LoVo (cell line): ENCODE data around the gene NFAM1.
A peak's percentile ranks its signal among the peaks of the same experiment; 100 is the strongest.

Experiments
- DNase-seq: peaks from one replicate; pipeline ENCODE4 v3.0.0-alpha.2; 2016; ENCODE audit warnings: low spot score

NFAM1 gene

GRCh38 chr22:42383851-42384417 lies 48.3 kb downstream of the NFAM1 start:
- DNase-seq, result no peak

GRCh38 chr22:42383287-42383686 lies 48.9 kb downstream of the NFAM1 start:
- DNase-seq, result no peak

GRCh38 chr22:42380769-42381551 lies 51.2 kb downstream of the NFAM1 start:
- DNase-seq, result no peak

DNA sequence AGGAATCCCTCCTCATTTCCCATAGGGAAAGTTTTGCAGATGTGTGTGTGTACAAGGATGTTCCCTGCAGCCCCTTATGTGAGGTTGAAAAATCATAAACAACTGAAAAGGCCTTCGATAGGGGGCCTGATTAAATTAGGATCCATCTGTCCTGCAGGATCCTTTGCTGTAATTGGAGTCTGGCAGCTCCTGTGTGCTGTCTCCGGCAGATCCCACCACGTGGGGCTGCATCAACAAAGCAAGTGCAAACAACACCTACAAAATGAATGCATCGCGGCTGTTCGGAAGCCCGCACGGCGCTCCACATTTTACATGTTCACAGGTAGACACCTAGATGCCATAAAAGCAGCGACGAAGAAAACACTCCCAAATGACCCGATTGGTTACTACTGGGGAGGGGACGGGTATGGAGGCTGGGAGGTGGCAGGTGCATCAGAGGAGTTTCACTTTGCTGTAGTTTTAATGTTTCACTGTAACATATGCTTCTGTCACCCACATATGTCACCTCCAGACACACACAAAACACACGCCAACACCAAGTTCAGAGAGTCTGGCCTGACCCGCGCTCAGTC lies 52.2 kb downstream of the NFAM1 start:
- no peak for DNase-seq

- DNase-seq, result no peak
These were observed 55.3 kb downstream of the NFAM1 start for GRCh38 chr22:42376711-42377554.

GRCh38 chr22:42375982-42376381 lies 56.2 kb downstream of the NFAM1 start:
- no peak for DNase-seq

GRCh38 chr22:42372976-42373375 lies 59.2 kb downstream of the NFAM1 start:
- no peak for DNase-seq

DNA sequence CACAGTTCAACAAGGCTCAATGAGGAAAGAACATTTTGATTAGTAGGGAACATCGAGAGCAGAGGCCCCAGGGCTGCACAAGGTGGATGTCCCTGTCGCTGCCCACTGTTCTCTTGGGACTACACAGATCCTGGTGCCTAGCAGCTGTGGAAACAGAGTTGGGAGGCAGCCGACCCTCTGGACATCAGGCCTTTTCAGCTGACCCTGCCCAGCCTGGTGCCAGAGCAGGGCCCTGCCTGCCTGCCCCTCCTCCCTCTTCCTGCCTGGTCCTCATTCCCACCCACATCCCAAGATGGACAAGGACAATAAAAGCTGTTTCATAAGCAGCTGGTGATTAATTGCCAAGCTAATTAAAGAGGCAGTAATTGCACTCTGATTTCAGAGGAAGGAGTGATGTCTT lies 60.7 kb downstream of the NFAM1 start:
- no peak for DNase-seq

DNA sequence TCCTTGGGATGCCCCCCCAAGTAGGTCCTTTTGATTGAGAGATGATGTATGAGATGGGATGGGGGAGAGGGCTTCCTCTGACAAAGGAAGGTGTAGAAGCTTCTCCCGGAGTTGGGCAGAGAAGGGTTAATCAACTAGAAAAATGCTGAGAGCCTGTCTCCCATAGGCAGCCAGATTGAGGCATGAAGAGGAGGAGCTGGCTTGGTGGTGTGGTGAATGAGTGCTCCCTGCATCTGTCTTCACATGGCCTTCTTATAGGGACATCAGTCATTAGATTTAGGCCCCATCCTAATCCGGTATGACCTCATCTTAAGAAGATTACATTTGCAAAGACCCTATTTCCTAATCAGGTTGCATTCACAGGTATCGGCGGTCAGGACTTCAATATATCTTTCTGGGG lies 61.1 kb downstream of the NFAM1 start:
- no peak for DNase-seq

DNA sequence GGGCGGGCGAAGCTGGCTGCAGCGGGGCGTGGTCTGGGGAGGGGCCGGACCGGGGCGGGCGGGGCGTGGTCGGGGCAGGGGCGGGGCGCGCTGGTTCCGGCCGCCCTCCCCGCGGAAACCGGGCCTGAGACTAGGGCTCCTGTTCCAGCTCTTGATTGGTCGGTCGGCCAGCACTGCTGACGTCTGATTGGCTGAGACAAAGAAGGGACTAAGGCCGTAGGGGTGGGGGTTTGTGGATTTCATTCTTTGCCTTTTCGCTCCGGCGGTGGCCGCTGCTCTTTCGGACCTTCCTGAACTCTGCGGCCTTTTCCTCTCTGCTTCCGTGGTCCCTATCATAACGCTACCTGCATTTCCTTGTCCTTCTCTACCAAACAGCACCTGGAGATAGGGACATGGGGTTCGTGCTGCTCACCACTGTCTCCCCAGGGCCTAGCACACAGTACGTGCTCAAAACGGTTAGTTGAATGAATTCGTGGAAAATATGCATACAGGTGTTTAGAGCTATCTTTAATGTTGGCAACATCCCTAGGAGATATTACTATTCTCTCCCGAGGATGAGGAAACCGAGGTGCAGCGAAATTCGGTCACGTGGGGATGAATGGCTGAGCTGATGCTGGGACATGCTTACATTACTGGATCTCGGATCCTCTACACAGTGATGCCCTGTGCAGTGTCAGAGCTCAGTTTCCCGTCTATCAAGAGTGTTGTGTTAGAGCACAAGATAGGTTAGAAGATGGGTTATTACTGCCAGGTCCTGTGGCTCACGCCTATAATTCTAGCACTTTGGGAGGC lies 62.8 kb downstream of the NFAM1 start:
- DNase-seq, result peak; percentile 94

GRCh38 chr22:42368379-42369249 lies 63.6 kb downstream of the NFAM1 start:
- DNase-seq, result peak; percentile 6

DNA sequence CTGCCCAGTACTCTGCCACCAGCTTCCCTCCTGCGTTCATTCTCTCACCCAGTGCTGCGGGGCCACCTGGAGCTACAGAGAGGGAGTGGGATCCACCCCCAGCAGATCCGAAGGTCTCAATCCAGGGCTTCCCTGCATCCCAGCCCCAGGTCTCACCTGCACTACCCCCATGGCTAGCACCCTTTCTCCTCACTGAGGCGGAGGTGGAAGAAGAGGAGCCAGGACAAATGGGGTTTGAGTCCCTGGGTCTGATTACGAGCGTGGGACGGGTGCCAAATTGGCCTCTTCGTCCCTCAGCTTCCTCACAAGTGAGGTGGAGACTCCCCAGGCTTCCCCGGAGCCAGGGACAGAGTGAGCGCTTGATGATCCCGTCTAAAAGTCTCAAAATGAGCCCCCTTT lies 64.2 kb downstream of the NFAM1 start:
- no peak for DNase-seq

GRCh38 chr22:42366806-42367581 lies 65.2 kb downstream of the NFAM1 start:
- DNase-seq, result no peak

DNA sequence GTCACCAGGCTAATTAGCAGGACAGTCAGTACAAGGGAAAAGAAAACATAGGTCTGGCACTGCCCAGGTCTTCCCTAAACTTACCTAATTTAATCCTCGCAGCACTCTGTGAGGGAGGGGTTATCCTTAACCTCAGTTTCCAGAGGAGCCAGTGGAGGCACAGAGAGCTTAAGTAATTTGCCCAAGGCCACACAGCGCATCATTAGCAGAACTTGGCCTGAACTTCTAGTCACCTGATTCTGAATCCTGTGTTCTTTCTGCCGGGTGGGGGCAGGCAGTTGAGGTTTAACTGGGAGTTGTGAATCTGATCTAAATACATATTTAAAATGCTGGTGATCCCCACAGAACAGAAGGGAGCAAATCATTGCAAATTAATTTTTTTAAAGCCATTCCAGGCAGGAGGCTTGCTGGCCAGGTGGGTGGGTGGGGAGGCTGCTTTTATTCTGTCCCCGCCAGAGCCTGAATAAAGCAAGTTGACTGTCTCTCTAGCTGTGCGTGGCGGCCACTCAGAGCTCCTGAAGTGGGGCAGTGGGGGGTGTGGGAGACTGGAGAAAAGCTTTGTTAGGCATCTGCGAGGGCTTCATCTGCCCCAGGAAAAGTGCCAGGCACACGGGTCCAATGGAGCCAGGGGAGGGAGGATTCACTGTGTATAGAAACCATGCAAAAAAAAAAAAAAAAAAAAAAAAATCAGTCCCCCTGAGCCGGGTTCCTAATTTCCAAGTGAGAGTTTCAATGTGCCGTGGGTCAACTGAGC lies 66.1 kb downstream of the NFAM1 start:
- no peak for DNase-seq

DNA sequence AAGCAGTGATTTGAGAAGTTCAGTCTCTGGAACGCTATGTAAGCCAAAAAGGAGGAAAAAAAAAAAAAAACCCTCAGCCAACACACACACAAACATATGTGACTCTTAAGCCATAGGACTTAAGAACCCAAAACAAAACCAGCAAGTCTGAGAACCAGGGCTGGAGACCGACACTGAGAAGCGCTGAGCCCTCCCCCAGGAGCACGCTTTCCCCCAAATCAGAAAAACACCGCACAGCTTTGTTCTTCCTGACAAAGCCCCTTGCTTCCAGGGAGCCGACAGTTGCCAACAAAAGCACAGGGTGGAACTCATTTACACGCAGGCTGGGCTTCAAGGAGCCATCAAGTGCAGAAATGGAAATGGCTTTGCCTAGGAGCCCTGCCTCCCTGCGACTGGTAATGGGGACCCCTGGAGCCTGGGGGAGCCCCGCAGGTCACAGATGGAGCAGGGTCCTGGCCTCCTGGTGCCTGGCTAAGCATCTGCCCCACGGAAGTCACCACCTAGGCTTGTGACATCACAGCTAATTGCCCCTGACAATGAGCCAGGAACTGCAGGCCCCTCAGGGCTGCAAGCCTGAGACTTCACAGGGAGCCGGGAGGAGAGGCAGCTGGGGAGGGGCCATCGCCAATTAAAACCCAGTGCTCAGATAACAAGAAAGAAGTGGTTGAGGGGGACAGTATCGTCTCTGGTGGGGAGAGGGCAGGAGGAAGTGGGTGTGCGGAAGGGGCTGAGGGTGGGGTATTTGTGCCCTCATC lies 66.9 kb downstream of the NFAM1 start:
- DNase-seq, result no peak

GRCh38 chr22:42364604-42365110 lies 67.5 kb downstream of the NFAM1 start:
- DNase-seq, result no peak

DNA sequence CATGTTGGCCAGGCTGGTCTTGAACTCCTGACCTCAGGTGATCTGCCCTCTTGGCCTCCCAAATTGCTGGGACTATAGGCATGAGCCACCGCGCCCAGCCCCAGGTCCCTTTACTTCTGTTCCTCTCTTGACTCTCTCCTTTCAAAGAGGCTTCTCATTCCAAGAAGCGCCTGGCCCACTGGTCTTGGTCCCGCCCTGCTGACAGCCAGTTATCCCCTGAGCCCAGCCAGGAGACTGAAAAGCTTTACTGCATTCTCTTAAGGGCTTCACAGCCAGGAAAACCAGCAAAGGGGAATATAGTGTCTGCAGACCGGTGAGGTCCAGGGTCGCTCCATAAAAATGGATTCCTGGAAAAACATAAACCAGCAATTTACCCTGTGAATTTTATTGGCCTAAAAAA lies 68.3 kb downstream of the NFAM1 start:
- DNase-seq, result no peak

DNA sequence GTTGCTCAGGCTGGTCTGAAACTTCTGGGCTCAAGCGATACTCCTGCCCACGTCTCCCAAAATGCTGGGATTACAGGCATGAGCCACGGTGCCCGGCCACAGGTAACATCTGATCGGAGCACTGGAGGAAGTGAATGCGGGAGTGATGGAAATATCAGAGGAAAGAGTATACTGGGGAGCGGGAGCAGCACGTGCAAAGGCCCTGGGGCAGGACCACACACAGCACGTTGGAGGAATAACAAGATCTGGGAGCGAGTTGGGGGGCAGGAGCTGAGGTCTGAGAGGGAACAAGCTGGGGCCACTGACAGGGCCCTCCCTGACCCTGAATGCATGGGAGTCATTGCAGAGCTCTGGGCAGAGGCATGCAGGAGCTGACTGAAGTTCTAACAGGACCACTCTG lies 70.7 kb downstream of the NFAM1 start:
- DNase-seq, result no peak
